ENCODE measurements around the gene CD177.
"Not testable (repeated sequence)": the region's sequence is repeated elsewhere in the genome, so short reads cannot be mapped to it uniquely, and the experiment has no call there.

CD177 gene

DNA sequence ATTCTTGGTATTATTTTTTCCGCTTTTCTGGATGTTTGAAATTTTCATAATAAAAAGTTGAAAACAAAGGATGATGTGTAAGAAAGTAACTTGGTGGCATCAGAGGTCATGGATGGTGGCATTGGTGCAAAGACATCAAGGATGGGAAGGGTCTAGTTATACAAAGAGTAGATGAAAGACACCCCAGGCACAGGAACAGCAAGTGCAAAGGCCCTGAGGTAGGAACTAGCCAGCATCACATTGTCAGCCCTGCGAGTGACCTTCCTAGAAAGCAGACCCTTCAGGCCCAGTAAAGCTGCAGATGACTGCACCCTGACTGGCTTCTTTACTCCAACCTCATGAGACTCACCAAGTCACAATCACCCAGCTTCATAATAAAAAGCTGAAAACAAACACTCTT lies 17.0 kb upstream of the CD177 start:
- DNase-seq: not testable (repeated sequence)

DNA sequence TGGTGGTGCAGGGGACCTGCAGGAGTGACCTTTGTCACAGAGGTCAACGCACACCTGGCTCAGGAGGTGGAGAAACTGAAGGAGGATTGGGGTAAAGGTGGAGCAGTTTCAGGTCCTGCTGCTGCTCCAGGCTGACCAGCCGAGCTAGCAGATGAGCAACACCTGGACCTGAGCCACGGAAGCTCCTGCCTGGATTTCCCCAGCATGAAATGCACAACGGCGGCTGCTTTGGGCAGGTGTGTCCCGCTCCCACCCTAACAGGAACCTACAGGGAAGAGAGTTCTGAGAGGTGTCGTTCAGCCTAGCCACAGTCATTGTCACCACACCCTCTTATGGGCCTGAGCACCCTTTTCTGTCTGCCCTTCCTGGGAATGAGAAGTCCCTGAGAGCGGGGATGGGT lies 15.7 kb upstream of the CD177 start:
- DNase-seq: no peak

DNA sequence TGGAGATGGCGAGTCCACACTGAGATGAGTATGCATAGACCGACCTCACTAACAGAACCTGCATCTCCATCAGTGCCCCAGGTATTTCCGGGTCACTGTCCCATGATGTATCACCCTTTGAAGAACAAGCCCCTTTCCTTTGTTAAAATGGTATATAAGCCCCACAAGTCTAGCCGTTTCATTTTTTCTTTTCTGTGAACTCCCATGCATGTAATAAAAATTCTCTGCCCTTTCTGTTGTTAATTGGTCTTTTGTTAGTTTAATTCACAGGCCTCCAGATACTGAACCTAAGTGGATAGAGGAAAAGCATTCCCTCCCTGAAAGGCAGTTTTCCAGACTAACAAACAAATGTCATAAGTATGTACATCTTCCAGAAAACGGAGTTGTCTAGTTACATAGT lies 15.0 kb upstream of the CD177 start:
- no peak for DNase-seq

DNA sequence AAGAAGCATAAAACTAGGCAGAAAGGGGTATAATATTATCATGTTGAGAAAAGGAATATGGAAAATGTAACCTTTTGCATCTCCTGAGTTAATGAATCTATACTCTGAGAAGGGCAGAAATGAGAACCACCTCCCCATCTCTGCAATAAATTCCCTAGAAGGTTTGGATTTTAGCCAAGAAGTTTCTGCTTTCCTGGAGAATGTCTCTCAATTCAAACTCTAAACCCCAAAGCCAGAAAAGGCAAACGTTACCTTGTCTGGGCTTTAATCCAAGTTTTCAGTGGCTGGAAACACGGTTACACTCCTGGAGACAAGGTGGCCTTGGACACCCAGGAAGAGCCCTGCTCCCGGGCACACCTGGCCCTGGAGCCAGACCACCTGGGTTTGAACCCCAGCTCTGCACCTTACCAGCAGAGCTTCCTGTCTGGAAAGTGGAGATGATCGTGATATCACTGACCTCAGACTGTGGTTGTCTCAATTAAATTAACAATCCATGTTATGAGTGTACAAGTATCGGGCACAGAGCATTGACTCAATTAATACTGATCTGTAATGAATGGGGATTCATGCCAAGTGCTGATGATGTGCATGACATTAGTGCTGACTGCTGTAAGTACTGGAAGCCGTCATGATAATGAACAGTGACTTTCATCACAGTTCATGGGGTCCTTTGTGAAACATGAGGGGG lies 14.1 kb upstream of the CD177 start:
- DNase-seq: not testable (repeated sequence)

DNA sequence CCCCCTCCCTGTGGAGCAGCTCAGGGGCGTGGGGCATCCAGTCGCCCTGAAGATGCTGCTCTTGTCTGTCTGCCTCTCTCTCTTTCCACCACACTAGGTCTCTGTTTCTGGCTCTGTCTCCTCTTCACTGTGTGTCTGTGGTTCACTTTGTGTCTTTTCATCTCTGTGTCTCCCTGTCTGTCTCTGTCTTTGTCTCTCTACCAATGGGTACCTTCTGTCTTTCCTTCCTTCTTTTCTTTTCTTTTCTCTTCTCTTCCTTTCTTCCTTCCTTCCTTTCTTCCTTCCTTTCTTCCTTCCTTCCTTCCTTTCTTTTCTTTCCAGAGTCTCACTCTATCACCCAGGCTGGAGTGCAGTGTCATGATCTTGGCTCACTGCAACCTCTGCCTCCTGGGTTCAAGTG lies 13.4 kb upstream of the CD177 start:
- DNase-seq: not testable (repeated sequence)

DNA sequence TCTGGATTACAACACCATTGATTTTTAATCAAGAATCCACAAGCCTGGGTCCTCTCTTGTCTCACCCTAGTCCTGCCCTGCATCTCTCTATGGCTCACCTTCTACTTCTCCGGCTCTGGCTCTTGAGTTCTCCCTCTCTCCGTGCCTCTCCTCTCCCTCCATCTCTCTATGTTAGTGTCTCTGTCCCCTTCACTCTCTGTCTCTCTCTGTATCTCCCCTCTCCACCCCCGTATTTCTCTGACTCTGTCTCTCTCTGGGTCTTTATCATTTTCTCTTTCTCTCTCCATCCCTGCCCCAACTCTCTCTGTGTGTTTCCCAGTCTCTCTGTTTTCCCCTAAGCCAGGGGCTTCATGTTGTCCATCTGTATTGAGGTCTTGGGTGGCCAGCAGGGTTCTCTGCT lies 12.4 kb upstream of the CD177 start:
- not testable (repeated sequence) for DNase-seq

DNA sequence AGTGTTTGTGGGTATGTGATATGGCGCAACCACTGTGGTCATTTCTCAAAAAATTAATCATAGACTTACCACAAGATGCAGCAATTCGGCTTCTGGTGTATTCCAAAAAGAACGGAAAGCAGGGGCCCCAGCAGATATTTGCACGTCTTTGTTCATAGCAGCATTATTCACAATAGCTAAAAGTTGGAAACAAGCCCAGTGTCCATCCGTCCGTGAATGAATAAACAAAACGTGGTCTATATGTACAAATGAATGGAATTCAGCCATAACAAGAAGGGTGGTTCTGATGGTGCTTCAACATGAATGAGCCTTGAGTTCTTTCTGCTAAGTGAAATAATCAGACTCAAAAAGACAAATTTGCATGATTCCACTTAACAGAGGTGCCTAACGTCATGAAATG lies 11.4 kb upstream of the CD177 start:
- DNase-seq: peak; percentile 54

DNA sequence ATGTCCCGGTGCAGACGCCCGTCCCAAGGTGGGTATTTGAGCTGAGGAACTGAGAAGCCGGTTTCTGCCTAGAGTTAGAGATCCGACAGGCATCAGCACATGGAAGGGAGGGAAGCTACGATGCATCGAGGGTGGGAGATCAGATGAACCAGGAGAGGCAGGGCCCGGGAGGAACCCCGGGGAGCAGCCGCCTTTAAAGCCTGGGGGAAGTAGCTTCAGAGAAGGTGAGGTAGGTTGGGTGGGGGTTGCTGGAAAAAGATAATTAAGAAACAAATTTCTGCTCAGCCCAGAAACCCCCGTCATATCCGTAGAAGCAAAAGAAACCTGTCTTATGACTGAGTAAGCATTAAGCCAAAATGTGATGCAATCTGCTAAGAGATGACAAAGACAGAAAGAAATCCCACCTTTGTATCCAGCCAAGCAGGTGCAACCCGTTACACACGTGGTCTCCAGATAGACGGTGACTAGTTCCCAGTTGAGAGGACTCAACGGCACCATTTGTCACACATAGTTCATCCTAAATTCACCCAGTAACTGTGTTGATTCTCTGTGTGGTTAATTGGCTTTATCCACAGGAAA lies 9.1 kb upstream of the CD177 start:
- DNase-seq: not testable (repeated sequence)

DNA sequence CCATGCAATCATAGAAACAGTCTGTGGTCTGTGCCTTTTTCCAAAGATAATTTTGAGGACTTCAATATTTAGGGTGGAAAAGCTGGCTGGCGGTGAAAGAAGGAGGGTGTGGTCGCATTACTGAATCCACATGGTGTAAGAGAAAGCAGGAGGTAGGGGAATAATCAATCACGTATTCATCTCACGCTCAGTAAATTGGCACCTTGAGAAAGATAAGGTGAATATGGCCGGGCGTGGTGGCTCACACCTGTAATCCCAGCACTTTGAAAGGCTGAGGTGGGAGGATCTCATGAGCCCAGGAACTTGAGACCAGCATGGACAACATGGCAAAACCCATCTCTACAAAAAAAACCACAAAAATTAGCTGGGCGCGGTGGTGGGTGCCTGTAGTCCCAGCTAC lies 3.7 kb upstream of the CD177 start:
- not testable (repeated sequence) for DNase-seq

DNA sequence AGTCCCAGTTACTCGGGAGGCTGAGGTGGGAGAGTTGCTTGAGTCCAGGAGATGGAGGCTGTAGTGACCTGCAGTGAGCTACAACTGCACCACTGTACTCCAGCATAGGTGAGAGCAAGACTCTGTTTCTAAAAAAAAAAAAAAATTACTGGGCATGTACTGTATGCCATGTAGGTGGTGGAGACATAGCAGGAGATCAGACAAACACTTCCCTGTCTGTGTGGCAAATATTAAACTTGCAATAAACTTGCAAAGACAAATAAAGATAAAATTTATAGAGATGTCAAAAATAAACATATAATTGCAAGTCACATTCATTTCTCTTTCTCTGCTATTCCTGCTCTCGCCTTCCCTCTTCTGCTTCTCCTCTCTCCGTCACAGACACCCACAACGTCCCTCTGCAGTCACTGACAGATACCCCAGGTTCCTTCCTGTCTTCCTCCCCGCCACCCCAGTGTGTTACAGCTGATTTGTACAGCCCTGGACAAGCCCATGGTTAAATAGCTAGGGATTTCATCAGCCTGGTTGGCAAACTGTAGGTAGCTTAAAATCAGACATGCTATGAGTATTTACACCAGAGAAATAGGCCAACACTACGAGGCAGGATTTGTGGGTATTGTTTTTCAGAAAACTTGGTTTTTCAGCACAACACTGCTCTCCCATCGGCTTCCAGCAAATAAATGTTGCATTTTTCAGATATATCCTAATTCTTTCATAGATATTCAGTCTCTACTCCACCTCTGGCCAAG lies 1.3 kb upstream of the CD177 start:
- DNase-seq: no peak

DNA sequence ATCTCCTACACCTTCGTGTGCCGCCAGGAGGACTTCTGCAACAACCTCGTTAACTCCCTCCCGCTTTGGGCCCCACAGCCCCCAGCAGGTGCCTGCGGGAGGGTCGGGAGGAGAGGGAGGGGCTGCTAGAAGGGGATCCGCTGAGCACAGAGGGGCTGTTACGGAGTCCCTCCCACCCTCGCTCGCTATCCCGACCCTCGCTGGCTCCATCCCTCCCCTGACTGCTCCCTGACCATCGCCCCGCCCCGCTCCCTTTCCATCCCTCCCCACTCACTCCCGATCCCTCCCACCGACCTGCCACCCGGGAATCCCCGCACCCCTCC lies 780 bp downstream of the CD177 start:
- no peak for DNase-seq

DNA sequence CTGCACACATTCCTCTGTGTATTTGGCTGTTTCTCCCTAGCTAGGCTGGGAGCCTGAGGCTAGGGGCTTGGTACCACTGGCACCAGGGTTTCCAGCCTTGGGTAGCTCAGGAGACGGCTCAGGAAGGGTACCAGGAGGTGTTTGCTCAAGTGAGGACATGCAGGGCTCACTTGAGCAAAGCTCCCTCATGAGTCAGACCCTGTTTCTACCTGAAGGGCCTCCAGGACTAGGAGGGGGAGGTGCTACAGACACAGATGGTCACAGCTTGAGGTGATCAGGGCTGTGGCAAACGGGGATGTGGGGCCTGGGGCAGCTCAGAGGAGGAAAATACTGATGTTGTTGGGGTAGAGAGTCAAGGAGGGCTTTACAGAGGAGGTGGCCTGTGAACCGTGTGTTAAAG lies 3.3 kb downstream of the CD177 start:
- not testable (repeated sequence) for DNase-seq

DNA sequence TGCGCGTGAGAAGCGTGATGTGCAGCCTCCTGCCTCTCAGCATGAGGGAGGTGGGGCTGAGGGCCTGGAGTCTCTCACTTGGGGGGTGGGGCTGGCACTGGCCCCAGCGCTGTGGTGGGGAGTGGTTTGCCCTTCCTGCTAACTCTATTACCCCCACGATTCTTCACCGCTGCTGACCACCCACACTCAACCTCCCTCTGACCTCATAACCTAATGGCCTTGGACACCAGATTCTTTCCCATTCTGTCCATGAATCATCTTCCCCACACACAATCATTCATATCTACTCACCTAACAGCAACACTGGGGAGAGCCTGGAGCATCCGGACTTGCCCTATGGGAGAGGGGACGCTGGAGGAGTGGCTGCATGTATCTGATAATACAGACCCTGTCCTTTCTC lies 8.7 kb downstream of the CD177 start:
- DNase-seq: no peak

DNA sequence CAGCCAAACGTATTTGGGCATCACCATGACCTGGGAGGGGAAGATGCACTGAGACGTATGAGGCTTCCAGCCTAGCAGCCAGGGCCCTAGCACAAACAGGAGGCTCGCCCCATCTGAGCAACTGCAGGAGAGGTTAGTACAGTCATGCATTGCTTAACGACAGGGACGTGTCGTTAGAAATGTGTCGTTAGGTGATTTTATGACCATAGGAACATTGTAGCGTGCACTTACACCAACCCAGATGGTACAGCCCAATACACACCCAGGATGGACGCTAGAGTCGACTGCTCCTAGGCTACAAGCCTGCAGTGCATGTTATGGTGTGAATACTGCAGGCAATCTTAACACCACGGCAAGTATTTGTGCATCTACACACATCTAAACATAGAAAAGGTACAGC lies 9.3 kb downstream of the CD177 start:
- no peak for DNase-seq

DNA sequence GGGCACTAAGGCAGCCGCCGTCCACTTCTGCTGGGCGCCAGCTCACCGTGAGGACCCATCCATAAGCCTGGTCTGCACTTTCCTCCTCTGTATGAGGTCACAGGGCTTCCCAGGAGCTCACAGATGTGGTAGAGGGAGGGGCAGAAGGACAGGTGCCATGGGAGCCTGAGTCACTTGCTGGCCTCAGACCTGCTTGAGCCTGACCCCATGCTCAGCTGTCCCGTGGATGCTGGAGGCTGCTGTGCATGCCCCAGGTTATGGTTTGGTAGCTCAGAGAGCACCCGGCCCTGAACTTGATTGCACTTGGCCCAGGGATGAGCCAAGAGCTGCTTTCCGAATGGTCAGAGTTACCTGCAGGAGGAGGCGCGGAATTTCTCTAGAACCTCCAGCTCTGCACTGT lies 12.2 kb downstream of the CD177 start:
- DNase-seq: not testable (repeated sequence)

DNA sequence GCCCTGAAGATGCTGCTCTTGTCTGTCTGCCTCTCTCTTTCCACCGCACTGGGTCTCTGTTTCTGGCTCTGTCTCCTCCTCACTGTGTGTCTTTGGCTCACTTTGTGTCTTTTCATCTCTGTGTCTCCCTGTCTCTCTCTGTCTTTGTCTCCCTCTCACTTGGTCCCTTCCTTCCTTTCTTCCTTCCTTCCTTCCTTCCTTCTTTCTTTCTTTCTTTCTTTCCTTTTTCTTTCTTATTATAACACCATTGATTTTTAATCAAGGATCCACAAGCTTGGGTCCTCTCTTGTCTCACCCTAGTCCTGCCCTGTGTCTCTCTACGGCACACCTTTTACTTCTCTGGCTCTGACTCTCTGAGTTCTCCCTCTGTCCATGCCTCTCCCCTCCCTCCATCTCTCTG lies 14.3 kb downstream of the CD177 start:
- no peak for DNase-seq

DNA sequence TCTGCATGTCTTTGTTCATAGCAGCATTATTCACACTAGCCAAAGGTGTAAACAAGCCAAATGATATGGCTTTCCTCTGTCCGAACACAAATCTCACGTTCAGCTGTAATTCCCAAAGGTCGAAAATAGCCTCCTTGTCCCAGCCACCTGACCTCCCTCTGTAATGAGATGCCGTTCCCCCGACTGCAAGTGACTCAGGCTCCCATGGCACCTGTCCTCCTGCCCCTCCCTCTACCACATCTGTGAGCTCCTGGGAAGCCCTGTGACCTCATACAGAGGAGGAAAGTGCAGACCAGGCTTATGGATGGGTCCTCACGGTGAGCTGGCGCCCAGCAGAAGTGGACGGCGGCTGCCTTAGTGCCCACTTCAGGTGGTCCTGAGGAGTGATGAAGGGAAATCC lies 15.4 kb downstream of the CD177 start:
- DNase-seq: not testable (repeated sequence)

DNA sequence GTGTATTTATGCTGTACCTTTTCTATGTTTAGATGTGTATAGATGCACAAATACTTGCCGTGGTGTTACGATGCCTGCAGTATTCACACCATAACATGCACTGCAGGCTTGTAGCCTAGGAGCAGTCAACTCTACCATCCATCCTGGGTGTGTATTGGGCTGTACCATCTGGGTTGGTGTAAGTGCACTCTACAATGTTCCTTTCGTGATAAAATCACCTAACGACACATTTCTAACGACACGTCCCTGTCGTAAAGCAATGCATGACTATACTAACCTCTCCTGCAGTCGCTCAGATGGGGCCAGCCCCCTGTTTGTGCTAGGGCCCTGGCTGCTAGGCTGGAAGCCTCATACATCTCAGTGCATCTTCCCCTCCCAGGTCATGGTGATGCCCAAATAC lies 18.4 kb downstream of the CD177 start:
- no peak for DNase-seq

DNA sequence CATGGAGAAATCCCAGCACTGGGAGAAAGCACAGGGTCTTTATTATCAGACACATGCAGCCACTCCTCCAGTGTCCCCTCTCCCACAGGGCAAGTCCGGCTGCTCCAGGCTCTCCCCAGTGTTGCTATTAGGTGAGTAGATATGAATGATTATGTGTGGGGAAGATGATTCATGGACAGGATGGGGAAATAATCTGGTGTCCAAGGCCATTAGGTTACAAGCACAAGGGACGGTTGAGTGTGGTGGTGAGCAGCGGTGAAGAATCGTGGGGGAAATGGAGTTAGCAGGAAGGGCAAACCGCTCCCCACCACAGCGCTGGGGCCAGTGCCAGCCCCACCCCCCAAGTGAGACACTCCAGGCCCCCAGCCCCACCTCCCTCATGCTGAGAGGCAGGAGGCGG lies 19.0 kb downstream of the CD177 start:
- DNase-seq: no peak

DNA sequence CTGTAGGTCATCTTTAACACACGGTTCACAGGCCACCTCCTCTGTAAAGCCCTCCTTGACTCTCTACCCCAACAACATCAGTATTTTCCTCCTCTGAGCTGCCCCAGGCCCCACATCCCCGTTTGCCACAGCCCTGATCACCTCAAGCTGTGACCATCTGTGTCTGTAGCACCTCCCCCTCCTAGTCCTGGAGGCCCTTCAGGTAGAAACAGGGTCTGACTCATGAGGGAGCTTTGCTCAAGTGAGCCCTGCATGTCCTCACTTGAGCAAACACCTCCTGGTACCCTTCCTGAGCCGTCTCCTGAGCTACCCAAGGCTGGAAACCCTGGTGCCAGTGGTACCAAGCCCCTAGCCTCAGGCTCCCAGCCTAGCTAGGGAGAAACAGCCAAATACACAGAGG lies 24.1 kb downstream of the CD177 start:
- not testable (repeated sequence) for DNase-seq

DNA sequence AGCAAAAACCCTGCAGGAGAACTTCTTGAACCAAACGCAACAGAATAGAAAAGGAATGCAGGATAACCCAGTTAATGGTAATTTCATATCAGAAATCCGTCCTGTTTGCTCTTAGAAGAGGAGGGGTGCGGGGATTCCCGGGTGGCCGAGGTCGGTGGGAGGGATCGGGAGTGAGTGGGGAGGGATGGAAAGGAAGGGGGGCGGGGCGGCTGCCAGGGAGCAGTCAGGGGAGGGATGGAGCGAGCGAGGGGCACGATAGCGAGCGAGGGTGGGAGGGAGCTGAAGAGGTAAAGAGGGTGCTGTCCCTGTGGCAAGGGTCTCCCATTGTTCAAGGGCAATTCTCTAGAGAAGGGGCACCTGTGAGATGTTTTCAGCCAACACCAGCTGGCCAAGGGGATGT lies 26.5 kb downstream of the CD177 start:
- no peak for DNase-seq

DNA sequence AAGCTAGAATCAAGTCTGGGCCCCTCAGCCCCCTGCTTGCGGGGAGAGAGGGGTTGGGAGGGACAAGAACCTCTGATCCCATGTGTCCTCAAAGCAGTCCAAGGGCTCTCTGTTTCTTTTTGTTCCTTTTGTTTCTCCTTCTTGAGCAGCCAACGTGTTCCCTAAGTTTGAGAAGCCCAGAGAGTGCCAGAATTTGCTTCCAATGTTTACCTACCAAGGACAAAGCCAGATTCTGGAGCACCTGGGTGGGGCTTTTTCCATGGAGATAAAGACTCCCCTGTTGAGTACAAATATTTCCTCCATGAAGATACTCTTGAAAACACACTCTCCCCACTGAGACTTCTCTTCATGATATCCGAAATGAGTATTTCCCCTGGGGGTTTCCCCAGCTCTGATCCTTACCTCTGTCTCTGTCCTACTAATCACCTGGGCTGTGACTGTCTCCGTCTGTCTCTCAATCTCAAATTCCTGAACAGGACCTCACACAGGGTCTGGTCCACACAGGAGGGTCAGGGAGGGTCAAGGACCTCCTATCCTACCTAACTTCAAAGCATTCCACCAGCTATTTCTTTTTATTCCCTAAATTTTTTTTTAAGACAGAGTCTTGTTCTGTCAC lies 27.4 kb downstream of the CD177 start:
- no peak for DNase-seq

DNA sequence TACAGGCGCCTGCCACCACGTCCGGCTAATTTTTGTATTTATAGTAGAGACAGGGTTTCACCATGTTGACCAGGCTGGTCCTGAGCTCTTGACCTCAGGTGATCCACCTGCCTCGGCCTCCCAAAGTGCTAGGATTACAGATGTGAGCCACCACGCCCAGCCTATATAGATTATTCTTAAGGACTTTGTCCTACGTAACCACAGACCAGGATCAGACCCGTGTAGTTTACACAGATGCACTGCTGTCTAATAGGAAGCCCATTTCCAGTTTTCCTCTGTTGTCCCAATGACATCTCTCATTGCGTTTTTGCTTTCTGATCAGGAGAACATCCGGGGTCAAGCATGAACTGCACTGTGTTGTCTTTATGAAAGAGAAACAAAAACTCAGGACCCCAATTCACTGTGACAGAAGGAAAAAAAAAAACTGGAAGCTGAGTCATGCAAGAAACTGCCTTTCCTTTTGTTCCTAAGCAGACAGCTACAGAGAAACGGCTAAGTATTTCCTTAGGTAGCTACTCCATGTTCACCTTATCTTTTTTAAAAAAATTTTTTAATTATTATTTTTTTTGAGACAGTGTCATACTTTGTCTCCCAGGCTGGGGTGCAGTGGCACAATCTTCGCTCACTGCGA lies 29.2 kb downstream of the CD177 start:
- DNase-seq: not testable (repeated sequence)

DNA sequence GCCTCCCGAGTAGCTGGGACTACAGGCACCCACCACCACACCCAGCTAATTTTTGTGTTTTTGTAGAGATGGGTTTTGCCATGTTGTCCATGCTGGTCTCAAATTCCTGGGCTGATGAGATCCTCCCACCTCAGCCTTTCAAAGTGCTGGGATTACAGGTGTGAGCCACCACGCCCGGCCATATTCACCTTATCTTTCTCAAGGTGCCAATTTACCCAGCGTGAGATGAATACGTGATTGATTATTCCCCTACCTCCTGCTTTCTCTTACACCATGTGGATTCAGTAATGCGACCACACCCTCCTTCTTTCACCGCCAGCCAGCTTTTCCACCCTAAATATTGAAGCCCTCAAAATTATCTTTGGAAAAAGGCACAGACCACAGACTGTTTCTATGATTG lies 29.8 kb downstream of the CD177 start:
- not testable (repeated sequence) for DNase-seq

Measured in NCI-H1048 (cell line).